Cortex of kidney (tissue), 1 donor: Measurements from ENCODE around the gene MAPKAPK5.
"Not testable (repeated sequence)": the region's sequence is repeated elsewhere in the genome, so short reads cannot be mapped to it uniquely, and the experiment has no call there.

ENCODE experiments used
- DNase-seq: peaks from one replicate; lab custom pipeline; 2025; lab: John Stamatoyannopoulos, UW

Gene MAPKAPK5, protein sequence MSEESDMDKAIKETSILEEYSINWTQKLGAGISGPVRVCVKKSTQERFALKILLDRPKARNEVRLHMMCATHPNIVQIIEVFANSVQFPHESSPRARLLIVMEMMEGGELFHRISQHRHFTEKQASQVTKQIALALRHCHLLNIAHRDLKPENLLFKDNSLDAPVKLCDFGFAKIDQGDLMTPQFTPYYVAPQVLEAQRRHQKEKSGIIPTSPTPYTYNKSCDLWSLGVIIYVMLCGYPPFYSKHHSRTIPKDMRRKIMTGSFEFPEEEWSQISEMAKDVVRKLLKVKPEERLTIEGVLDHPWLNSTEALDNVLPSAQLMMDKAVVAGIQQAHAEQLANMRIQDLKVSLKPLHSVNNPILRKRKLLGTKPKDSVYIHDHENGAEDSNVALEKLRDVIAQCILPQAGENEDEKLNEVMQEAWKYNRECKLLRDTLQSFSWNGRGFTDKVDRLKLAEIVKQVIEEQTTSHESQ

DNA sequence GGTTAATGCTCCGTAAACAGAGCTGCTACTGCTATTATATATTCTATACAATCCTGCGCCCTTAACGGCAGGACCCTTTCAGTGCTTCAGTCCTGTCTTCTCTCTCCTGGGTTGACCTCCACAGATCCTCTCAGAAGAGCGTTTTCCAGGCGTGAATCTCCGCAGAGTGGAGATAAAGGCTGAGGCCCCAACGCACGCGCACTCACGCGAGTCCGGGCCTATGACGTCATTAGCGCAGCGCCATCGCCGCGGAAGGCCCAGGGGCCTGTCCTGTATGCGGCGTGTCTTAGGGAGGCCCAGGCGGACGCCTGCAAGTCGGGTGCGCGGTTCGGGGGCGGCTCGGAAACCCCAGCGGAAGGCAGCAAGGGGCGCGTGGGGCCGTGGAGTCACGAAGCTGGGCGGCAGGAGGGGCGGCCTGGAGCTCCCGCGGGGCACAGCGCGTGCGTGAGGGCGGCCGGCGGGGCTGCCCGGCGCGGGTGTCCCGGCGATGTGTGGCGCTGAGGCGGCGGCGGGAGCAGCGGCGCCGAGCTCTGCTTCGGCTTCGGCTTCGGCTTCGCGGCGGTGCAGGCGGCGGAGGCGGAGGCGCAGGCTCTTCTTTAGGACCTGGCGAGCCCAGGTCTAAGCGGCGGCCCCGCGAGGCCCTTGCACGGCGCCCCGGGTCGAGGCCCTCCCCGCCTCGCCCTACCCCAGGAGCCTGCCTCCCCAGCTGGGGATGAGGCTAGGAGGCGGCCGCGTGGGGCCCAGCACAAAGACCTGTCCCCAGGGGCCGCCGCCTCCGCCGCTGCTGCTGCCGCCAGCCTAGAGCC, at the start of gene MAPKAPK5:
Gene MAPKAPK5 (plus strand): TSS at position 479 of the 806 bp plus-strand sequence. CDS start 506 bp downstream, outside the sequence.
- peak; percentile 51 for DNase-seq

DNA sequence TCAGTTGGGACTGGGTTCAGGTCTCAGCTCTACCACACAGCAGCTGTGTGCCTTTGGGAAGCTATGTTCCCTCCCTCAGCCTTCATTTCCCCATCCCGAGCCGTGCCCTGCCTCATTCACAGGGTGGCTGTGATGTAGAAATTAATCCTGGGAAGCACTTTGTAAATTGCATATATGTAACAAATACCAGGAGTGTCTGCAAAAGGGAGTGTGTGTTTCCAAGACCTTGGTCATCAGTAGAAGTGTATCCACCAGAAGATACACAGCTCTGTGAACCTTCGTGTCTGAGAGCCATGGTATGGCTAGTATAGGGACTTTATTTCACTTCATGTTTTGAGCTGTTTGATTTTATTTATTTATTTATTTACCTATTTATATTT, 49.2 kb upstream of the MAPKAPK5 start:
- no peak for DNase-seq

DNA sequence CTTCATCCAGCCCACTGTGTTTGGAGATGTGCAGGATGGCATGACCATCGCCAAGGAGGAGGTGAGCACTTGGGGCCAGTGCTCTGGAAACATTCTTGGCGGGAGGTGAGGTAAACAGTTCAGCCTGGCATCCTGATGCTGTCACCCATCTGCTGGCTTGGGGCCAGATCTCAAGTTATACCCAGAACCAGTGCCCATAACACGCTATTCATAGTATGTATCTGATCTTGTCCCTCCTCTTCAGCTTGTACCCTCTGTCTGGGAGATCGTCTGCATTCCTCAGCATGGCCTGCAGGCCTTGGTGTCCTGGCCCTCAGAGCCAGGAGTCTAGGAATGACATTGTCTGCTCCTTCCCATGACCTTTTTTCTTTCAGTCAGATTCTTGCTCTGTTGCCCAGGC, 43.8 kb upstream of the MAPKAPK5 start:
- DNase-seq: no peak

DNA sequence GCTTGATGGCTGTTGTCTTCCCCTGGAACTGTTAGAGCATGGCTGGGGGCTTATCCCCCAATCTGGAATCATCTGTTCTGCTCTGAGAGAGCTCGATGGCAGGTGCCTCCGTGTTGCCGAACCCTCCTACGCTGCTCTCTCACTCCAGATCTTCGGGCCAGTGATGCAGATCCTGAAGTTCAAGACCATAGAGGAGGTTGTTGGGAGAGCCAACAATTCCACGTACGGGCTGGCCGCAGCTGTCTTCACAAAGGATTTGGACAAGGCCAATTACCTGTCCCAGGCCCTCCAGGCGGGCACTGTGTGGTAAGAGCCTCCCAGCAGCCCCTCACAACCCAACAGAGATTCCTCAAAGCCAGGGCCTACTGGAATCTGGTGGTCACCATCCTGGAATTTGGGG, 42.3 kb upstream of the MAPKAPK5 start:
- no peak for DNase-seq

DNA sequence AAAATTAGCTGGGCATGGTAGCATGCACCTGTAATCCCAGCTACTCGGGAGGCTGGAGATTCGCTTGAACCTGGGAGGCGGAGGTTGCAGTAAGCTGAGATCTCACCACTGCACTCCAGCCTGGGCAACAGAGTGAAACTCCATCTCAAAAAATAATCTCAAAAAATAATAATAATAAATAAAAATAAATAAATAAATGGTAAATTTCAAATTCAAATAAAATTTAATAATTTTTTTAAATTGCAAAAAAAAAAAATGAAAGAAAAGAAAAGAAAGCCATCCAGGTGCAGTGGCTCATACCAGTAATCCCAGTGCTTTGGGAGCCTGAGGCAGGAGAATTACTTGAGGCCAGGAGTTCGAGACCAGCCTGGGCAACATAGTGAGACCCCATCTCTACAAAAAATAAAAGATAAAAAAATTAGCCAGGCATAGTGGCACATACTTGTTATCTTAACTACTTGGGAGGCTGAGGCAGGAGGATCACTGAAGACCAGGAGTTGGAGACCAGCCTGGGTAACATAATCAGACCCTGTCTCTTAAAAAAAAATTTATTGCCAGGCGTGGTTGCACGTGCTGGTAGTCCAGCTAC, 38.9 kb upstream of the MAPKAPK5 start:
- DNase-seq: no peak

DNA sequence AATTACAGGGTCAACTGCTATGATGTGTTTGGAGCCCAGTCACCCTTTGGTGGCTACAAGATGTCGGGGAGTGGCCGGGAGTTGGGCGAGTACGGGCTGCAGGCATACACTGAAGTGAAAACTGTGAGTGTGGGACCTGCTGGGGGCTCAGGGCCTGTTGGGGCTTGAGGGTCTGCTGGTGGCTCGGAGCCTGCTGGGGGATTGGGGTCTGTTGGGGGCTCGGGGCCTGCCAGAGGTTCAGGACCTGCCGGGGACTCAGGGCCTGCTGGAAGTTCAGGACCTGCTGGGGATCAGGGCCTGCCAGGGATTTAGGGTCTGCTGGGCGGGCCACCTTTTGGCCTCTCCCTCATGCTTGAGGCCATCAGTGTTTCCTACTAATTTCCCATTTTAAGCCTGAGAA, 38.2 kb upstream of the MAPKAPK5 start:
- no peak for DNase-seq

DNA sequence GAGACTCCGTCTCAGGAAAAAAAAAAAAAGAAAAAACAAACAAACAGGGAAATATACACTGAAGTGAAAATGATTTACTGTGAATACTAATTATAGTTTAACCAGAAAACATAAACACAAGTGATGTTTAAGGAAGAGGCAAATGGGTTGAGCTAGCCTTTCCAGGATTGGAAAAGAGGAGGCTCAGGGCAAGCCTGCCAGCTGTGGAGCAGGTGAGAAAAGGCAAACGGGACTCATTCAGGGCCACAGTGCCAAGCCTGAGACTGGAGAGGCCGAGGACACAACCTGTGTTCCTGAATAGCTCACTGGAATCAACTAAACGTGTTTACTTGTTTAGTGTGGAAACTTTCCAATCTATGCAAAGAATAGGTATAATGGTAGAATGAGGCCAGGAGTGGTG, 35.7 kb upstream of the MAPKAPK5 start:
- no peak for DNase-seq

DNA sequence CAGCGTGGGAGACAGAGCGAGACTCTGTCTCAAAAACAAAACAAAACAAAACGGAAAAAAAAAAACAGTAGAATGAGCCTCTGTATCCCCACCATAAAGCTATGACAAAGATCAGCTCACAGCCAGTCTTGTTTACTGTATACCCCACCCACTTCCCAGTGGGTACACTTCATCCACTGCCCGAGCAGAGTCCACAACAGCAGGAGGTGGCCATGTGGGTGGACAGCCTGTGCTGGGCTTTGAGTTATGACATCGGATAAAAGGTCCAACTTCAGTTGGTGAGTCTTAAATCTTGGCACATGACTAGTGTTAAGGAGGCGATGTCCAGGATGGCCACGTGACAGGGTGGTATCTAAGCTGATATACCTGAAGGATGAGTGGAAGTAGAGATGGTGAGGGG, 34.8 kb upstream of the MAPKAPK5 start:
- no peak for DNase-seq

DNA sequence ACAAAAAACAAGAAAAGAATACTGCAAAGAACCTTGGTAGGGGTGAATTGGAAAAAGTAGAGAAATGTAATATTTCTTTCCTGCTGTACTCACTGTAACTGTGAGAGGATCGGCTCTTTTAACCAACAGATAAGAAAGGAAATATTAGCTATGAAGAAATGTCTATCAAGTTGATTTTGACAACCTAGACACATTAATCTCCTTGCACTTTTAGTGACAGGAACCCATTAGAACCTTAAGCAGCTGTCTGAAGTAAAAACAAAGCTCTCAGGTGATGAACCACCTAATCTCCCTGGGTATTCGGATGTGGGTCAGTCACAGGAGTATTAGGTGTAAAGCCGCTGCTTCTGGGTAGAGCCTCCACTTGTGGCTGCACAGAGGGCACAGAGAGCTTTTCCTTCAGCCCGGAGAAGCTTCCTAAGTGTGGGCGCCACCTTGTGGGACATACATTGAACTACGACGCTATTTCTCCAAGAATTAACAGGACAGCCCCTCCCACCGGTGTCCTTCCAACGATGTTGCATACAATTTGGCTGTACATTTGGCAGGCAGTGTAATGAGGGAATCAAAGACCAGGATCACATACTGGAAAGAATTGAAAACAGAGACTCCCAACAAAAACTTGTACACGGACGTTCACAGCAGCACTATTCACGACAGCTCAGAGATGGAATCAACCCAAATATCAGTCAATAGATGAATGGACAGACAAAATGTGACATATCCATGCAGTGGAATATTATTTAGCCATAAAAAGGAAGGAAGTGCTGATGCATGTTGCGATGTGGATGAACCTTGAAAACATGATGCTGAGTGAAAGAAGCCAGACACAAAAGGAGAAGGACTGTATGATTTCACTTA, 28.9 kb upstream of the MAPKAPK5 start:
- DNase-seq: no peak

DNA sequence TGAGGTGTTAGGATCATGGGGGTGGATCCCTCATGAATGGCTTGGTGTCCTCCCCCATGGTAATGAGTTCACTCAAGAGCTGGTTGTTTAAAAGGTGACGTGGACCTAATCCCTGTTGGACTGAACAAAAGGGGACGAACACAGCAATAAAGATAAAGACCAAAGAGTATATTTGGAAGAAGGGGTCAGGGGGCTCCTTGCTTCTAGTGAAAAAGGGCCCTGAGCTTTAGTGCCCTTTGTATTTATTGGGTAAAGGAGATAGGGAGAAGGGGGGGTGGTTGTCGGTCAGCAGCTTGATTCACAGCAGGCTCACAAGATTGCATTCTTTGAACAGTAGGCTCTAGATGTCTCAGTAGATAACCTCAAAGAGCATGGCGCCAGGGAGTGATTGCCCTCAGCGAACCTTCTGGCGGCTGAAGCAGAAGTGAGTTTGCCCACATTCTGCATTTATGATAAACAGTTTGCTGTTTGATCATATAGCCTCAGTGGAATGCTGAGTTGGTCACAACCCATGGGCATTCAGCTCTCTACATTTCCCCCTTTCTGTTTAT, 25.9 kb upstream of the MAPKAPK5 start:
- no peak for DNase-seq

DNA sequence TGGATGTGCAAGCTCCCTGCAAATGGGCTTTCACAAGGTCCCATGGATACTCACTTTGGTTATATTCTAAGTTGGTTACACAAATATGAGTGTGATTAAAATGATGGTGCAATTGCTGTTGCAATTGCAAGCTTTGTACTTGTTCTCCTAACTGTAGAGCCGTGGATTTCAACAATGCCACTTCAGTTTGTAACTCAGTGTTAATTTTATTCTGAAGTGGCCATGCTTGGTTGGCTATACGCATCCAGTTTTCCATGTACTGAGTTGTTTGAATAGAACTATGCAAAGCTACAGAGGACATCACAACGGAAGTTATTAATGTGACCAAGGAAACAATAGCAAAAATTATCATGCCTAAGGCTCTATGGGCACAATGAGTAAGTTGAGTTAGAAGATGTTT, 25.1 kb upstream of the MAPKAPK5 start:
- DNase-seq: not testable (repeated sequence)

DNA sequence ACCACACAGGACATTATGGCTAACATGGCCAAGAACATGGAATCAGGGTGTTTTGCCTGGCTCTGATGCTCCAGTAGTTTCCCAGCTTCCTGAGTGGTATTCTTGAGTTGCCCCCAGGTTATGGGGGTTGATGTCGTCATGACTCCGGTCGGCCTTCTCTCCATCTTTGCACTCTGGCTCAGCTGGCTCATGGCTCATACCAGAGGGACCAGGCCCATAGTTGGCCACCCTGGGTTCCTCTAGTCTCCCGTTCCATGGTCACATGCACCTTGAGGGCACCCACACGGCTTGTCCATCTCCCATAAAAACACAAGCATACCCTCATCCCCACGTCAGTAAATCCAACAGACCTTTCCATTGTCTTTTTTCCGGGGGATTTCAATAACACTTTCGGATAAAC, 23.7 kb upstream of the MAPKAPK5 start:
- DNase-seq: no peak

DNA sequence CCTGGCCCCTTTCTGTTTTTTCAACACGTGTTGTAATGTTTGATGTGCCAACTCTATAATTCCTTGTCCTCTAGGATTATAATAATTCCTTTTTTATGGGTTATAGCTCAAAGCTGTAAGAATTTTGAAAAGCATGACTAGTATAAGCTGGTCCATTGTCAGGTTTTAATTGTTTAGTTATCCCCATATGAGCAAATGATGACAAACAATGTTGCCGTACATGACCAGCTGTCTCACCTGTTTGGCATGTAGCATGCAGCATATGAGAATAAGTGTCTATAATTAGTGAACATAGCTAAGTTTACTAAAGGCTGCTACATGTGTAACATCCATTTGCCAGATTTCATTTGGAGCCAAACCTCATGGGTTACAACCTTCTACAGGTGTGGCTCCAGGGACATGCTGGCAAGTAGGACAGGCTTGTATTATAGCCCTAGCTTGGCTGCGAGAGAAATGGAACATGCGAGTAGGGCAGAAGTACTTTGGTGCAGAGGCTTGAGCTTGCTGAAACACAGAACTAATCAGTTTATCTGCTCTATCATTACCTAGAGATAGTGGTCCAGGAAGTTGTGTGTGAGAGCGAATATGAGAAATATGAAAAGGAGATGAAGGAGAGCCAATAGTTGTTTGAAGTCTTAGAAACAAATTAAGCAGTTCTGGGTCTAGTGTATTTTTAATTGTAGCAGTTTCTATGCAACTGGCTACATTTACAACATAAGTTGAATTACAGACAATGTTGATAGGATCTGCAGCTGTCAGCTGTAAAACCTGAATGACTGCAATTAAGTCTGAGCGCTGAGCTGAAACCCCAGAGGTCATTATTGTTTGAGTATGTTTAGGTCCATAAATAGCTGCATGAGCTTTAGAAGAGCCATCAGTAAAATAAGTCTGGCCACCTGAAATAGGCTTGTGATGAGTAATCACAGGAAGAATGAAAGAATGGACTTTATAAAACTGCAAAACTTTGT, 22.6 kb upstream of the MAPKAPK5 start:
- DNase-seq: no peak

DNA sequence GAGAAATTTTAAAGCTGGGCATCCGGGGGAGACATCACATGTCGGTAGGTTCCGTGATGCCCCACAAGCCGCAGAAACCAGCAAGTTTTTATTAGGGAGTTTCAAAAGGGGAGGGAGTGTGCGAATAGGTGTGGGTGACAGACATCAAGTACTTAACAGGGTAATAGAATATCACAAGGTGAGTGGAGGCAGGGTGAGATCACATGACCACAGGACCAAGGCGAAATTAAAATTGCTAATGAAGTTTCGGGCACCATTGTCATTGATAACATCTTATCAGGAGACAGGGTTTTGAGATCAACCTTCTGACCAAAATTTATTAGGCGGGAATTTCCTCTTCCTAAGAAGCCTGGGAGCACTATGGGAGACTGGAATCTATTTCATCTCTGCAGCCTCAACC, 21.2 kb upstream of the MAPKAPK5 start:
- DNase-seq: not testable (repeated sequence)

DNA sequence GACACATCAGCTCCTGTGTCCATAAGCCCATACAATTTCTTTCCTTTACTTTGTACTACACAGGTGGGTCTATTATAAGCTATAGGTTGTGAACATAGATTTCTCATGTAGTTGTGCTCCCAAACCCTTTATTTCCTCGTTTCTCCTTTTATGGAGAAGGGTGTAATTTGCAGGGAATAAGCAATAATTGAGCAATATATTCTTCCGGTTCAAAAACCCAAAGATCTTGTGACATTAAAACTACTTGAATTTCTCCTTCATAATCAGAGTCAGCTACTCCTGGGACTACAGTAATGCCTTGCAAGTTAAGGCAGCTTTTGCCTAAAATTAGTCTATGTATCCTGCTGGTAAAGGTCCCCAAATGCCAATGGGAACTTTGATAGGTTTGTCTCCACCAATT, 19.1 kb upstream of the MAPKAPK5 start:
- DNase-seq: no peak

DNA sequence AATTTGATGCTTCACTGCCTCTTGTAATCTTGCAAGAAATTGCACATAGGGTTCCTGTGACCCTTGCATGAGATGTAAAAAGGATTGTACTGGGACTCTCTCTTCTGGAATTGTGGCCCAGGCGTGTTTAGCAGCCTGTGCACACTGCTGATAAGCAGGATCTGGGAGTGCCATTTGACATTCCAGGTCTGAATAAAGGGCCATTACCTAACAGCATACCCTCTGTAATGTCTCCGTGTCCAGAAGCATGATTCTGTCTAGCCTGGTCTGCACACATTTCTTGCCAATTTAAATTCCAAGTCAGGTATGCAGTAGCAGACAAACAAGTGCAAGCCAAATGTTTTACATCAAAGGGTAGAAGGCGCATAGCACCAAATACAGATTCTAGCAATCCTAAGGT, 18.1 kb upstream of the MAPKAPK5 start:
- DNase-seq: no peak

DNA sequence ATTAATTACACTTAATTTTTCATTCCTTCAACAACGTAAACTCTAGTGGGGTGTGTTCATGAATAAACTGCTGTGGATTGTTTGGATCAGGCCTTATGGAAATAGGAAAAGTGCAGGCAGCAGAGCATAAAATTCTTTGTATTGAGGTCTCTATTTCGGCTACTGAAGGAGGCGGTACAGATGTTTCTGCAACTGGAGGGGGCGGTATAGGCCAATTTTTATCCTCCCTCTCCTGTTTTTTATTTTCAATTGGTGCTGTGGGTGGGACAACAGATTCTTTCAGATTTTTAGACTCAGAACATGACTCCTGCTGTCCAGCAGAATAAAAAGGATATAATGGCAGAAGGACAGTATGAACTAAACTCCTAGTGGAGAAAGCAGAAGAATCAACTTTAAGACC, 17.7 kb upstream of the MAPKAPK5 start:
- not testable (repeated sequence) for DNase-seq

DNA sequence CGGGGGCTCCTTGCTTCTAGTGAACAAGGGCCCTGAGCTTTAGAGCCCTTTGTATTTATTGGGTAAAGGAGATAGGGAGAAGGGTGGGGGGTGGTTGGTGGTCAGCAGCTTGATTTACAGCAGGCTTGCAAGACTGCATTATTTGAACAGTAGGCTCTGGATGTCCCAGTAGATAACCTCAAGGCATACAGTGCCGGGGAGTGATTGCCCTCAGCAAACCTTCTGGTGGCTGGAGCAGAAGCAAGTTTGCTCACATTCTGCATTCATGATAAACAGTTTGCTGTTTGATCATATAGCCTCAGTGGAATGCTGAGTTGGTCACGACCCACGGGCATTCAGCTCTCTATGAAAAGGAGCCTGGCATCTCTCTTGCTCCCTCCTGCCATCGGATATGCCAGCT, 16.5 kb upstream of the MAPKAPK5 start:
- no peak for DNase-seq

DNA sequence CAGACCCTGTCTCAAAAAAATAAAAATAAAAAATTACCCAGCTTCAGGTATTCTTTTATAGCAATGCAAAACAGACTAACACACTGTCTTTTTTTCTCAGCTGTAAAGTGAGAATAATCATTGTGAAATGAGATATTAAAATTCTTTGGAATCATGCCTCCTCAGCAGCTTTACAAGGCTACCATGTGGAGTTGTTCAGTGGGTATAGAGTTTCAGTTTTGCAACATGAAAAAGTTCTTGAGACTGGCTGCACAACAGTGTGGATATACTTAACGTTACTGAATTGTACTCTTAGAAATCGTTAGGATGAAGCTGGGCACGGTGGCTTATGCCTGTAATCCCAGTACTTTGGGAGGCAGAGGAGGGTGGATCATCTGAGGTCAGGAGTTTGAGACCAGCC, 15.7 kb upstream of the MAPKAPK5 start:
- no peak for DNase-seq

DNA sequence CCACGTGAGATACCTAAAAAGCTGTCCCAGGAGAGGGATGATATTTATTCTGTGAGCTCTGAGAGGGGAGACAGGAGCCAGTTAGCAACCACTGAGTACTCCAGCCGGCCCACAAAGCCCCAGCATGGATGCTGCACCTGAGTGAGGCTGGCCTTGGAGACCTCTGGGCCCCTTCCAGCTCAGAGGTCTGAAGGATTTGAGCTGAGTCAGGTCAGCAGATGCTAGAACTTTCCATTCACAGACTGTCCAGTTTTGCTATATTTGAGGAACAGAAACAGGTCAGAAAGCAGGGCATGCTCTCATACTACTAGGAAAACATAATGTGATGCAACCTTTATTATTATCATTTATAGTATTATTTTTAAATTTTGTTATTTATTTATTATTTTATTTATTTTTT, 15.0 kb upstream of the MAPKAPK5 start:
- no peak for DNase-seq
